Endothelial cell of umbilical vein (primary cell): ENCODE measurements around the gene MADCAM1.

Source experiments
- EZH2 ChIP-seq: IDR thresholded peaks from 2 replicates; pipeline ENCODE4 v1.6.1; 2012; ENCODE audit warnings: borderline replicate concordance, low read depth, mild to moderate bottlenecking, moderate library complexity, low read length, inconsistent platforms; ENCODE audit not compliant: severe bottlenecking
- FOS ChIP-seq: IDR thresholded peaks from 2 replicates; pipeline ENCODE4 v1.6.1; 2011; ENCODE audit warnings: mild to moderate bottlenecking, low read length, moderate library complexity, borderline replicate concordance; ENCODE audit not compliant: insufficient read depth
- GATA2 ChIP-seq: IDR thresholded peaks from 2 replicates; pipeline ENCODE4 v1.7.0; 2011; ENCODE audit warnings: low read depth, mild to moderate bottlenecking, moderate library complexity, mixed read lengths, low read length; ENCODE audit not compliant: insufficient read length, insufficient read depth
- JUN ChIP-seq: IDR thresholded peaks from 2 replicates; pipeline ENCODE4 v1.6.1; 2011; ENCODE audit warnings: borderline replicate concordance, low read depth; ENCODE audit not compliant: insufficient read length, insufficient read depth
- MYC ChIP-seq: IDR thresholded peaks from one replicate; pipeline ENCODE4 v1.6.1; 2011; ENCODE audit warnings: mild to moderate bottlenecking, low read depth, low read length
- POLR2A ChIP-seq: IDR thresholded peaks from 2 replicates; pipeline ENCODE4 v1.6.1; 2012; ENCODE audit warnings: low read depth, mild to moderate bottlenecking, control low read depth, low read length
- POLR2AphosphoS5 ChIP-seq: IDR thresholded peaks from 2 replicates; pipeline ENCODE4 v1.6.1; 2012; ENCODE audit warnings: low read depth, mild to moderate bottlenecking, control low read depth, low read length, moderate library complexity; ENCODE audit not compliant: insufficient read depth
- TF ChIP-seq, protein P1 (sequence below), 2 donors: IDR thresholded peaks; 1 replicate in 1 of 2; 2 replicates in 1 of 2; pipeline ENCODE4 v1.5.1; 2011; ENCODE audit warnings: low read length in 2 of 2, mild to moderate bottlenecking in 2 of 2, moderate library complexity in 2 of 2, control low read depth in 1 of 2, inconsistent platforms in 1 of 2, low read depth in 1 of 2; ENCODE audit not compliant: insufficient read depth in 1 of 2; ENCODE audit errors: extremely low read depth in 1 of 2
- TF ChIP-seq, protein P2 (sequence below): IDR thresholded peaks from 2 replicates; pipeline ENCODE4 v1.6.1; 2011; ENCODE audit not compliant: insufficient read depth, insufficient read length

DNA sequence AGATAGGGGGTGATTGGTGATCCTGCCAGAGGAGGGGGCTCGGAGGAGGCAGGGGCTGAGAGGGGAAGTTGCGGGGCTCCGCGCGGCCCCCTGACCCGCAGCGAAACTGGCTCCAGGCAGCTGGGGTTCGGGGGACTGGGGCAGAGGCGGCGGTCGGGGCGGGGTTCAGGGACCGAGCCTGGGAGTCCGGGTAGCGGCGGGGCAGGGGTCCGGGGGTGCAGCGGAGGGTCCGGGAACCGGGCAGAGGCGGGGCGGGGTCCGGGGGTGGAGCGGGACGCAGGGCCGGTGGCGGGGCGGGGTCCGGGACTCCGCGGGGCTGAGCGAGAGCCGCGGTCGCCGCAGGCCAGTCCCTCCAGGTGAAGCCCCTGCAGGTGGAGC is 1.2 kb downstream of the MADCAM1 start:
- no peak for TF ChIP-seq POLR2A
- TF ChIP-seq, protein P1, sequence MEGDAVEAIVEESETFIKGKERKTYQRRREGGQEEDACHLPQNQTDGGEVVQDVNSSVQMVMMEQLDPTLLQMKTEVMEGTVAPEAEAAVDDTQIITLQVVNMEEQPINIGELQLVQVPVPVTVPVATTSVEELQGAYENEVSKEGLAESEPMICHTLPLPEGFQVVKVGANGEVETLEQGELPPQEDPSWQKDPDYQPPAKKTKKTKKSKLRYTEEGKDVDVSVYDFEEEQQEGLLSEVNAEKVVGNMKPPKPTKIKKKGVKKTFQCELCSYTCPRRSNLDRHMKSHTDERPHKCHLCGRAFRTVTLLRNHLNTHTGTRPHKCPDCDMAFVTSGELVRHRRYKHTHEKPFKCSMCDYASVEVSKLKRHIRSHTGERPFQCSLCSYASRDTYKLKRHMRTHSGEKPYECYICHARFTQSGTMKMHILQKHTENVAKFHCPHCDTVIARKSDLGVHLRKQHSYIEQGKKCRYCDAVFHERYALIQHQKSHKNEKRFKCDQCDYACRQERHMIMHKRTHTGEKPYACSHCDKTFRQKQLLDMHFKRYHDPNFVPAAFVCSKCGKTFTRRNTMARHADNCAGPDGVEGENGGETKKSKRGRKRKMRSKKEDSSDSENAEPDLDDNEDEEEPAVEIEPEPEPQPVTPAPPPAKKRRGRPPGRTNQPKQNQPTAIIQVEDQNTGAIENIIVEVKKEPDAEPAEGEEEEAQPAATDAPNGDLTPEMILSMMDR (IDR thresholded peaks at IDR 0.05; ENCODE audit: extremely low read depth in 1 of 2, insufficient read depth in 1 of 2, low read depth in 1 of 2, low read length in 2 of 2) = no peak
- TF ChIP-seq FOS = no peak
- no peak for TF ChIP-seq JUN
- no peak for TF ChIP-seq MYC
- no peak for TF ChIP-seq EZH2
- TF ChIP-seq POLR2AphosphoS5 = no peak
- TF ChIP-seq, protein P2, sequence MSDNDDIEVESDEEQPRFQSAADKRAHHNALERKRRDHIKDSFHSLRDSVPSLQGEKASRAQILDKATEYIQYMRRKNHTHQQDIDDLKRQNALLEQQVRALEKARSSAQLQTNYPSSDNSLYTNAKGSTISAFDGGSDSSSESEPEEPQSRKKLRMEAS = no peak
- no peak for TF ChIP-seq GATA2
